ENCODE results near the gene ZNF443. TPM values are rescaled to one million over a fixed set of nuclear protein-coding genes. Genes with fewer than 3 reads are reported as not detected.
"Not testable (repeated sequence)": the region's sequence is repeated elsewhere in the genome, so short reads cannot be mapped to it uniquely, and the experiment has no call there.

ZNF443 gene
- 4.3 and 7.3 TPM in 2 replicates for total RNA-seq

- TF ChIP-seq, protein P1, sequence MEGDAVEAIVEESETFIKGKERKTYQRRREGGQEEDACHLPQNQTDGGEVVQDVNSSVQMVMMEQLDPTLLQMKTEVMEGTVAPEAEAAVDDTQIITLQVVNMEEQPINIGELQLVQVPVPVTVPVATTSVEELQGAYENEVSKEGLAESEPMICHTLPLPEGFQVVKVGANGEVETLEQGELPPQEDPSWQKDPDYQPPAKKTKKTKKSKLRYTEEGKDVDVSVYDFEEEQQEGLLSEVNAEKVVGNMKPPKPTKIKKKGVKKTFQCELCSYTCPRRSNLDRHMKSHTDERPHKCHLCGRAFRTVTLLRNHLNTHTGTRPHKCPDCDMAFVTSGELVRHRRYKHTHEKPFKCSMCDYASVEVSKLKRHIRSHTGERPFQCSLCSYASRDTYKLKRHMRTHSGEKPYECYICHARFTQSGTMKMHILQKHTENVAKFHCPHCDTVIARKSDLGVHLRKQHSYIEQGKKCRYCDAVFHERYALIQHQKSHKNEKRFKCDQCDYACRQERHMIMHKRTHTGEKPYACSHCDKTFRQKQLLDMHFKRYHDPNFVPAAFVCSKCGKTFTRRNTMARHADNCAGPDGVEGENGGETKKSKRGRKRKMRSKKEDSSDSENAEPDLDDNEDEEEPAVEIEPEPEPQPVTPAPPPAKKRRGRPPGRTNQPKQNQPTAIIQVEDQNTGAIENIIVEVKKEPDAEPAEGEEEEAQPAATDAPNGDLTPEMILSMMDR (conservative IDR thresholded peaks at IDR 0.05; ENCODE audit: low read depth, low read length): no peak
- peak; percentile 91 for DNase-seq (ENCODE audit: low read depth)
- peak within 1 kb of the TSS; percentile 80 for H3K4me3 ChIP-seq (ENCODE audit: low read depth, low read length)
Measured at GRCh38 chr19:12440541-12441316, at the start of gene ZNF443. Gene ZNF443, minus strand, starts transcription at chr19:12441021. Its CDS starts 107 bp downstream, at chr19:12440914.

GRCh38 chr19:12486265-12486783, 45.5 kb upstream of the ZNF443 start:
- H3K4me3 ChIP-seq (ENCODE audit: low read depth, low read length); DNase-seq (ENCODE audit: low read depth): not testable (repeated sequence)

DNA sequence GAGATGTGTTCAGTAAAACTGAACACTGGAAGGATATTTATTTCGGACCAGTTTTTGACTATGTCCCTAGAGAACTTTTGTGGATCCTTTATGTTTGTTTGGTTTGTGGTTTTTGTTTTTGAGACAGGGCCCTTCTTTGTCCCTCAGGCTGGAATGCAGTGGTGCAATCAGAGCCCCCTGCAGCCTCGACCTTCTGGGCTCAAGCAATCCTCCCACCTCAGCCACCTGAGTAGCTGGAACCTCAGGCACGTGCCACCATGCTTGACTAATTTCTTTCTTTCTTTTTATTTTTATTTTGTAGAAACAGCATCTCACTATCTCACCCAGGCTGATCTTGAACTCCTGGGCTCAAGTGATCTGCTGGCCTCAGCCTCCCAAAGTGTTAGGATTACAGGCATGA, 44.8 kb upstream of the ZNF443 start:
- DNase-seq (ENCODE audit: low read depth): no peak
- TF ChIP-seq, protein P1 (conservative IDR thresholded peaks at IDR 0.05; ENCODE audit: low read depth, low read length): no peak
- no peak overlapping the region for H3K4me3 ChIP-seq (ENCODE audit: low read depth, low read length)

DNA sequence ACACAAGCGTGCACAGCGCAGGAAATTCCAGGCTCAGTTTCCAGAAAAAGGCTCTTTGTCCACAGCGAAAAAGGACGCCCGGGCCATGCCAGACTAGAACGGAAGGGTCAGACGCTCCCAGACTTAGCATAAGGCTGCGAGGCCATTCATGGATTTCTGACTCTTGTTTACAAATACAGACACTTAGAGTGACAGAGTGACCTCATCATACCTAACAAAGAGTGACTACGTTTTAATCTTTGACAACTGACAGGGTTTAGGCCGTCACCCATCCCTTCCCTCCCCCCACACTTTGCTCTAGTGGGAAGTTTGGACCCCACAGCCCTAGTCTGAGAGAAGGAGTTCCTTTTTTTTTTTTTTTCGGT, 44.2 kb upstream of the ZNF443 start:
- no peak for DNase-seq (ENCODE audit: low read depth)
- H3K4me3 ChIP-seq (ENCODE audit: low read depth, low read length): peak overlapping the region; percentile 92
- TF ChIP-seq, protein P1 (conservative IDR thresholded peaks at IDR 0.05; ENCODE audit: low read depth, low read length): no peak

DNA sequence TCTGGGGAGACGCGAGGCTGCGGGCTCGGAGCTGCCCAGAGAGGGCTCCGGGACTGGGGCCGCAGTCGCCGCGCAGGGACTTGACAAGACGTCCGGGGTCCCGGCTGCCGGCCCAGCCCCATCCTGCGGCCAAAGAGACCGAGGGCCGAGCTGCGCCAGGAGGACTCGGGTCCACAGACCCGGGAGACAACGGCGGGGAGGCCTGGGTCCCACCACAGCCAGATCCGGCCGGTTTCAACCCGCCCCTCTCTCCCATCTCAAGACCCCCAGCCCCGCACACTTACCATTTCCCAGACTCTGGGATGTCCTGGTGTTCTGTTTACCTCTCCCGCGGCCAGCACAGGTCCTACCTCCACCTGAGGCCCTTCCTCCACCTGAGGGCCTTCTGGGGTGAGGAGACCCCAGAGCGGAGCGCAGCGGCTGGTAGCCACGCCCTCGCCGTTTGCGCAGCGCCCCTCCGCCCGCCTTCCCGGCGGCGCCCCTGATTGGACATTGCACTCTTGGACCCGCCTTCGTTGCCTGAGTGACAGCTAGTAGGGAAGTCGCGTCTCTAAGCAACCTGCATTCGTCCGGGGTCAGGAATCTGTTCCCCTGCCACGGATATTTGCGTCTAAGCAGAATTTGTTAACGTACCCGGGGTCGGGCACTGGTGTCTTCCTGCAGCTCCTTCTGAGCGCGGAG, 43.7 kb upstream of the ZNF443 start, which contains the start of gene ZNF709:
Gene ZNF709 (minus strand): TSS at position 446 of the 681 bp plus-strand sequence. CDS start 159 bp downstream, at position 287.
- H3K4me3 ChIP-seq (ENCODE audit: low read depth, low read length): peak within 1 kb of the TSS; percentile 92
- TF ChIP-seq, protein P1 (conservative IDR thresholded peaks at IDR 0.05; ENCODE audit: low read depth, low read length): no peak
- DNase-seq (ENCODE audit: low read depth): peak; percentile 18

- no peak for DNase-seq (ENCODE audit: low read depth)
- TF ChIP-seq, protein P1 (conservative IDR thresholded peaks at IDR 0.05; ENCODE audit: low read depth, low read length): no peak
- H3K4me3 ChIP-seq (ENCODE audit: low read depth, low read length): peak overlapping the region; percentile 92
Measured at GRCh38 chr19:12484011-12484370, 43.2 kb upstream of the ZNF443 start.

DNA sequence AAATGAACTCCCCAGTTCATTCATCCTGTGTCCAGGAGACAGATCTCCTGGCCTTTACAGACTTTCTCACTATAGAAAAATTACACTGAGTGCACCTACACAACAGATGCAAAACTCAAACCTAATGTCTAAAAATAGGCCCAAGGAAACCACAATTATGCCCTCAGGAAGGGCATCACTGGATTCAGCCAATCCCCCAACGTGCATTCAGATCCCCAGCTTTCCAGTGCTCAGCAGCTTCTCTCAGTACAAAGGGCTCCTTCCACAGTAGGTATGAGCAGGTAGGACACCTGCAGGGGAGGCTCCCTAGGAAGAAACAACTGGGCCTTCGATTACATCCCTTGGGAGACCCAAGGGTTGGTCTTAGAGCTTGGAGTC, 41.7 kb upstream of the ZNF443 start:
- TF ChIP-seq, protein P1 (conservative IDR thresholded peaks at IDR 0.05; ENCODE audit: low read depth, low read length): no peak
- DNase-seq (ENCODE audit: low read depth): no peak
- H3K4me3 ChIP-seq (ENCODE audit: low read depth, low read length): no peak overlapping the region
